Subcutaneous adipose tissue (tissue), 4 donors: ENCODE results near the gene RSPO1. TPM values are rescaled to one million over a fixed set of nuclear protein-coding genes. Genes with fewer than 3 reads are reported as not detected.

ENCODE experiments used
- CTCF ChIP-seq: fragments of 450-650 bp; IDR thresholded peaks from one replicate; pipeline ENCODE4 v1.5.1; 2016; ENCODE audit warnings: low read depth, mild to moderate bottlenecking, control low read depth, antibody characterized with exemption, moderate library complexity
- total RNA-seq, 4 donors: library from RNA; depleted of rRNA; stranded (reverse); fragments of >200 nt; gene quantifications; one replicate each; pipeline ENCODE4 v1.1.0, GENCODE V29; 2016

RSPO1 gene
- total RNA-seq, 4 donors from 2014 or later = 1.5 to 9.9 TPM; not detected in 2

DNA sequence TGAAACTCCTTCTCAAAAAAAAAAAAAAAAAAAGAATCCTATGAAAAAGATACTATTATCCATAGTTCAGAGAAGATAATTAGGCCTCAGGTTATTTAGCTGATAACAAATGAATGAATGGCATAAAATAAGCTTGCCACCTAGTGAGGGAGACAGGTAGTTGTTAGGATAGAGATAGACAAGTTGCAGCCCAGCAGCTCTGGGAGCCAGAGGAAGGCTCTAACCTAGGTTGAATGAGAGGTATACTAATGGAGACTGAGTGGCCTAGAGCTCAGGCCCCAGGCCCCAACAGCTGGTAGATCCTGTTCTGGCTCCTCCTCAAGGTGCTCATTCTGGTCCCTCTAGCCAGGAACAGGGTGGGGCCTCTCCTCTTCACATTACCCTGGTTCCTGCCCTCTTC is 20.6 kb upstream of the RSPO1 start:
- TF ChIP-seq CTCF = no peak

DNA sequence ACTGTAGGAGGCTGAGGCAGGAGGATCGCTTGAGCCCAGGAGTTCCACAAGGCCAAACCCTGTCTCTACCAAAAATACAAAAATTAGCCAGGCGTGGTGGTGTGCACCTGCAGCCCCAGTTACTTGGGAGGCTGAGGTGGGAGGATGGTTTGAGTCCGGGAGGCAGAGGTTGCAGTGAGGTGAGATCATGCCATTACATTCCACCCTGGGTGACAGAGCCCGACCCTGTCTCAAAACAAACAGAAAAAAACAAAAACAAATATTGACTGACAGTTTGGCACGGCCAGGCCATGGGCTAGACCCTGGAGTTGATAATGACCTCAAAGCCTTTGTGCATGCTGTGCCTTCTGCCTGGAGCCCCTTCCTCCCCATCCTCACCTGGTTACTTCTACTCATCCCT is 19.2 kb upstream of the RSPO1 start:
- no peak for TF ChIP-seq CTCF

DNA sequence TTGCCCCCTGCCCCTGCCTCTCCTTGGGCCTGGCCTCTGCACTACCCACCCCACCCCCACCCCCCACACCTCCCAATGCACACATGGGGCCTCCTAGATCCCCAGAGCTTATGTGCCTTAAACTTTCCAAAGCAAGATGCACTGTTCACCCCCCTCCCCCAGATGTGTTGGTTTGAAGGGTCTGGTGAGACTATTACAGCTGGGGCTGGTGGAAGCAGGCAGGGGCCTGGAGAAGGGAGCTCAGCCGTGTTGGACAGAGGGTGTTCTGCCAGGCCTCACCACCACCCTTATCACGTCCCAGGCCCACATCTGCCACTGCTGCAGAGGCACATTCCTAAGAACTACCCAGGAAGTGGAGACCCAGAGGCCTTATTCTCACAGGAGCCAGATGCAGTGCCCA is 18.3 kb upstream of the RSPO1 start:
- TF ChIP-seq CTCF = no peak

DNA sequence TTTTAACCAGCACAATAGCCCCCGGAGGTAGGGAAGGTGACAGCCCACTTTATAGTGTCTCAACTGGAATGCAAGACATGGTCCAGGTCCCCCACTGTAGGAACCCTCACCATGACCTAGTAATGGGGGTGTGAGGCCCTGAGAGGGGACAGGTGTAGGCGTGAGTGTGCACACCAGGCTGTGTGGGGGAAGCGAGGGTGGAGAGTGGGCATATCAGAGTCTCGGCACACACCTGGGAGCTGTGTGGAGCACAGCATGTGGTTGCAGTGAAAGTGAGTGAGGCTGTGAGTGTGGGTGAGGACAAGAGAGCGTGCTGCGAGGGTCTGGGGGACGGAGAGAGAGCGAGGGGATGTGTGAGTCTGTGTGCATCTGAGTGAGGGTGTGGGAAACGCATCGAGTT is 17.1 kb upstream of the RSPO1 start:
- no peak for TF ChIP-seq CTCF

- TF ChIP-seq CTCF = no peak
Measured at GRCh38 chr1:37650721-37651120, 16.0 kb upstream of the RSPO1 start.

GRCh38 chr1:37650173-37650572 is 15.5 kb upstream of the RSPO1 start:
- no peak for TF ChIP-seq CTCF

DNA sequence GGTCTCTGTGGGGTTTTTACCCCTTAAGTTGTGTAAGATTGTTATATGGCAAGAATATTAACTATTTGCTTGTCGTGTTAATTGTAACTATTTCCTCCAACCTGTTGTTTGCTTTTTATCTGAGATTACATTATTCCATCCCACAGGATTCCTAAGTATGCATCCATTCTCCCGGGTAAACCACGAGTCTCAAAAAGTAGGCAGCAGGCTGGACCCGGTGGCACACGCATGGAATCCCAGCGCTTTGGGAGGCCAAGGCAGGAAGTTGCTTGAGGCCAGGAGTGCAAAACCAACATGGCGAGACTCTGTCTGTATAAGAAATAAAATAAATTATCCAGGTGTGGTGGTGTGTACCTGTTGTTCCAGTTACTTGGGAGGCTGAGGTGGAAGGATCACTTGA is 12.6 kb upstream of the RSPO1 start:
- TF ChIP-seq CTCF = no peak

DNA sequence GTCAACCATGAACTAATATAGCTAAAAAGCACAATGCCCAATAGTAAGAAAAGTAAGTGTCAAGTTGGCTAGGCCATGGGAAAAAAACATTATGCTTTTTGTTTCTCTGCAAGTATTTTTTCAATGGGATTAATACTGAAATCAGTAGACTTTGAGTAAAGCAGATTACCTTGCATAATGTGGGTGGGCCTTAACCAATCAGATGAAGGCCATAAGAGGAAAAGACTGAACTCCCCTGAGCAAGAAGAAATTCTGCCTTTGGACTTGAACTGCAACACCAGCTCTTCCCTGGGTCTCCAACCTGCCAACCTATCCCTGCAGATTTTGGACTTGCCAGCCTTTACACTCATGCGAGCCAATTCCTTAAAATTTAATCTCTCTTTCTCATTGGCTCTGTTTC is 6.4 kb upstream of the RSPO1 start:
- no peak for TF ChIP-seq CTCF
